ENCODE data around the gene SP6.

SP6 gene

DNA sequence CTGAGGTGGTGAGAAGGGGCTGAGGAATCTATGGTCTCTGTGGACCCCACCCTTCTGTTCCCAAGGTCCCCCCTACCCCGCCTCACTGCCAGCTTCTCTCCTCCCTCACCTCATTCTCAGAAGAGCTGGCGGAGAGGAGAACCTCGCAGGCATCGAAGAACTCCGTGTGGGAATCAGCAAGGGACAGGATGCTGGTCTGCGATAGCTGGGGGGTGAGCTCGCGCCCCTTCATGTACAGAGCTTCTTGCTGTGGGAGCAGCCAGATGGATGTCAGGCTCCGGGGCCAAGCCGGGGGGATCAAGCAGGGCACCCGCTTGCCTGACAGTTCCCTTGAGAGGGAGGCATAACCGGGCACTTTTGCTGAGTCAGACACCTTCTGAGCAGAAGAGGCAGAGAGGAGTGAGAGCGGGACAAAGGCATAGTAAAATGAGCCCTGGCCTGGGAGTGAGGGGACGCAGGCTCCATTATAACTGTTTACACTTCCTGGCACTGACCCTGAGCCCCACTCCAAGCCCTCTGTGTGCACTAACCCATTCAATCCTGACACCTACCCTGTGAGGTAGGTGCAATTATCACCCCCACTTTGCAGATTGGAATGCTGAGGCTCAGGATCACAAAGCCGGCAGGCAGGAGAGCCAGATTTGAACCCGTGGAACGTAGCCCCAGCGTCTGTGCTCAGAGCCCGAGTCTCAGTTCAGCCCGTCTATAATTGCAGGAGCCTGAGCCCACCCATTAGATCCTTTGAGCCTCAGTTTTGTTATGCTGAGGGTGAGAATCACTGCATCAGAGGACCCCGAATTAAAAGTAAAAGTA is 35.7 kb downstream of the SP6 start:
- H3K4me3 ChIP-seq (ENCODE audit: low read depth, low read length), result no peak overlapping the region
- TF ChIP-seq, protein P1, sequence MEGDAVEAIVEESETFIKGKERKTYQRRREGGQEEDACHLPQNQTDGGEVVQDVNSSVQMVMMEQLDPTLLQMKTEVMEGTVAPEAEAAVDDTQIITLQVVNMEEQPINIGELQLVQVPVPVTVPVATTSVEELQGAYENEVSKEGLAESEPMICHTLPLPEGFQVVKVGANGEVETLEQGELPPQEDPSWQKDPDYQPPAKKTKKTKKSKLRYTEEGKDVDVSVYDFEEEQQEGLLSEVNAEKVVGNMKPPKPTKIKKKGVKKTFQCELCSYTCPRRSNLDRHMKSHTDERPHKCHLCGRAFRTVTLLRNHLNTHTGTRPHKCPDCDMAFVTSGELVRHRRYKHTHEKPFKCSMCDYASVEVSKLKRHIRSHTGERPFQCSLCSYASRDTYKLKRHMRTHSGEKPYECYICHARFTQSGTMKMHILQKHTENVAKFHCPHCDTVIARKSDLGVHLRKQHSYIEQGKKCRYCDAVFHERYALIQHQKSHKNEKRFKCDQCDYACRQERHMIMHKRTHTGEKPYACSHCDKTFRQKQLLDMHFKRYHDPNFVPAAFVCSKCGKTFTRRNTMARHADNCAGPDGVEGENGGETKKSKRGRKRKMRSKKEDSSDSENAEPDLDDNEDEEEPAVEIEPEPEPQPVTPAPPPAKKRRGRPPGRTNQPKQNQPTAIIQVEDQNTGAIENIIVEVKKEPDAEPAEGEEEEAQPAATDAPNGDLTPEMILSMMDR (conservative IDR thresholded peaks at IDR 0.05; ENCODE audit: low read depth, low read length), result no peak
- no peak for DNase-seq (ENCODE audit: low read depth)

DNA sequence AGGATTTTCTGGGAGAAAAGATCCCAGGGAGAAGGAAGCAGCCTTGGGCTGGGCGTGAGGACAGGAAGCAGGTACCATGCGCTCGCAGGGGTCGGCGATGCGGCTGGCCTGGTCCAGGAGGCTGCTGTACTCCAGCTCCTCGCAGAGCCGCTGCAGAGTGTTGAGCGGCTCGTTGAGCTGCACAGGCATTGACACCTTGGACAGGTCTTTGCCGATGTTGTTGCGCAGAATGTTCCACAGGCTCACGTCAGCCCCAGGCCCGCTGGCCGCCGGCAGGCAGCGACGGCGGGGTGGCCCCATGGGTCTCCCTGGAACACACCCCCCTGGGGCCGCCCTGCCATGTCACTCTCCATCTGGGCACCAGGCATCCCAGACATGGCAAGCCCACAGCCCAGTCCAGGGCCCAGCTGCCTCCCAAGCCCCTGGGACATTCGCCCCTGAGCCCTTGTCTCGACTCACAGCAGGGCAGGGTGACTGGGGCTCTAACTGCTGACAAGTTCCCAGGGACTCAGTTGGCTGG is 37.4 kb downstream of the SP6 start:
- TF ChIP-seq, protein P1 (conservative IDR thresholded peaks at IDR 0.05; ENCODE audit: low read depth, low read length), result no peak
- no peak overlapping the region for H3K4me3 ChIP-seq (ENCODE audit: low read depth, low read length)
- DNase-seq (ENCODE audit: low read depth), result no peak

DNA sequence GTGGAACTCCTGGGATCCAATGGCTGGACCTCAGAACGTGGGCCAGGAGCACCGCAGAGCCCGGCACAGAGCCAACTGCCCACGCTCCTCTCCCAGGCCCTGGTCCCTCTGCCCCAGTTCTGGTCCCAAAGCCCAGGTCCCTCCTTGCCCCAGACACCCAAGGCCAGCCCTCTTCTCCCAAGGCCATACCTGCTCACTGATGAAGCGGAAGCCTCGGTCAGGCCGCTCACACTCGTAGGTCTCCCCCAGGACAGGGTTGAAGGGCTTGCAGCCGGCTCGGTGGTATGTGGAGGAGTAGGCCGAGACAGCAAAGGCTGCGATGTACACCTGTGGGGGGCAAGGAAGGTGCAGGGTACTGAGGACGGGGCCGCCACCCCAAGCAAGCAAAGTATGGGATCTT is 37.9 kb downstream of the SP6 start:
- DNase-seq (ENCODE audit: low read depth), result no peak

DNA sequence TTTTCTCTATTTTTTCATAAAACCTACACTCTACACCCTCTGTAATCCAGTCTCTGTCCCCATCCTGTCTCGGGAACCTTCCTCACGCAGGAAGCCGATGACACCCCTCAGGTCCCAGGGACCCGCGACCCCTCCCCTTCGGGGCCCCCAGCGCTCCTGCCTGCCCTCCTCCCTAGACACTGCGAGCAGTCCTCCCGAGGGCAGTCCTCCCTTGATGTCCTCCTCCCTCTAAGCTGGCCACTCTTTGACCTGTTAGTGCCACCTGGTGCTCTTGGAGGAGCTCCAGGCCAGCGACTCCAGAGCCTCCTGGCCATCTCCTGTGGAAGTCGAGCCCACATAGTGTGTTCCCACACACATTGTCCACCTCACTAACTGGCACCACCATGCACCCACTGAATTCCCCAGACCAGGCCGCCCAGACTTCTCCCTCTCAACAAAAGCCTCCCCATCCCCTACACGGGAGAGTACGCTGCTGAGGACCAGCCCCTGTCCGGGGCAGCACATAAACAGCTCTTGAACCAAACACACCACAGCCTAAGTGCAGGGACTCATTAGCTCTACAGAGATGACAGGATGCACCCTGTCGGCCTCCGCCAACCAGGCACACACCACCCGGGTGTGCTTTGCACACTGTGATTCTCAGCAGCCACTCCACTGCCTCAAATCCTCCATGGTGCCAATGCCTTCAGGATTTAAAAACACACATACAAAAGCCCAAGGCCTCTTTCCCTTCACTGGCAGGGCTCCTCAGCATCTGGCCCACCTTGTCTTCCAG is 38.6 kb downstream of the SP6 start:
- DNase-seq (ENCODE audit: low read depth), result no peak
- TF ChIP-seq, protein P1 (conservative IDR thresholded peaks at IDR 0.05; ENCODE audit: low read depth, low read length), result no peak
- no peak overlapping the region for H3K4me3 ChIP-seq (ENCODE audit: low read depth, low read length)

More for the DNA sequence above, 37.9 kb downstream of the SP6 start:
- no peak overlapping the region for H3K4me3 ChIP-seq (ENCODE audit: low read depth, low read length)
- TF ChIP-seq, protein P1 (conservative IDR thresholded peaks at IDR 0.05; ENCODE audit: low read depth, low read length), result no peak

DNA sequence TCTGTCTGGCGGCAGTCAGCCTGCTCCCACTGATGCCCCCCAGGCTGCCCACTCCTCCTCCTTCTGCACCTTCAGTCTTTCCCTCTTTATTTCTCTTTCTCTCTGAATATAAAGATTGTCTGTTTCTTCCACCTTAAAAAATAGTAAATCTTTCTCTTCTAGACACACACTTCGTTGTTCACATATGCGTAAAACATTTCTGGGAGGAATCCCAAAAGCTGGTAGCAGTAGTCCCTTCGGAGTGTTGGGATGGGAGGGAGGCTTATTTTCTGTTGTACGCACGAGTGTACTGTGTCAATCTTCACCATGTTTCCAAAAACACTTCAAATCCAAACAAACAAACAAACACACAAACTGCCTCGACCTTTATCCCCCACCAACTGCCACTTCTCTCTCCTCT is 39.3 kb downstream of the SP6 start:
- DNase-seq (ENCODE audit: low read depth), result no peak
- no peak overlapping the region for H3K4me3 ChIP-seq (ENCODE audit: low read depth, low read length)
- TF ChIP-seq, protein P1 (conservative IDR thresholded peaks at IDR 0.05; ENCODE audit: low read depth, low read length), result no peak

DNA sequence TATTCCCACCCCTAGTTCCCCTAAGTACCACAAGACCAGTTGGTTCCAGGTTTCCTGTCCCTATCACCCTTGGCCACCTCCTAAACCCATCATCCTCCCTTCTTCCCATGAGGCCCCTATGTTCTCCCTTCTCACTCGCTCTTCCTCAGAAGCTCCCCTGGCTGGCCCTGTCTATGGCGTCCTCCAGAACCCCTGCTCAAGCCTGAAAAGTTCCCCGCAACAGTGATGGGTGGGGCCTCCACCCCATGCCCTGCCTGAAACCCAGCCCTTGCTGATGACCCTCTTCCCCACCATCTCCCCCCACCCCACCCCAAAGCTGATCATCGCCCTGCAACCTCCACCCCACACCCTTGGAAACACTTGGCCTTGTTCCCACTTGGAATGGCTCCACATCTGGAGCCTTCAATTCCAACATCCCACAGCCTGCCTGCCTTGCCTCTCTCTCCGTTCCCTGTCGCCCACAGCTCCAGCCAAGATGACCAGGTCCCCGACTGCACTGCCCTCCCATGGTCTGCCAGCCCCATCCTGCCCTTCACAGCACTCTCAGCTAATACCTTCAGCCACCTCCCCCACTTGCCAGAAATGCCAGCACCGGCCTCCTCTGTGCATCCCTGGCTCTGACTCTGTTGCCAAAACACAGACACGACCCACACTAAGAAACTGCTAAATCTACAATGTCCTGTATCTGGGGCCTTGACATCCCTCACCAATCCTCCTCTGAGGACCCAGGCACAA is 39.9 kb downstream of the SP6 start:
- H3K4me3 ChIP-seq (ENCODE audit: low read depth, low read length), result no peak overlapping the region
- TF ChIP-seq, protein P1 (conservative IDR thresholded peaks at IDR 0.05; ENCODE audit: low read depth, low read length), result no peak
- DNase-seq (ENCODE audit: low read depth), result no peak
